OCI-LY1 (cell line): Measurements from ENCODE around the gene CCDC12.

Source experiments
- H2AFZ ChIP-seq: fragments of 200-600 bp; sonication (generic), shearing (Covaris generic); 2 replicates; pipeline ENCODE4 v1.6.0; 2014; ENCODE audit warnings: antibody characterized with exemption, mild to moderate bottlenecking, low read length
- H3F3A ChIP-seq: fragments of 200-600 bp; sonication (generic), shearing (Covaris generic); 2 replicates; pipeline ENCODE4 v1.6.0; 2014; ENCODE audit warnings: mild to moderate bottlenecking, antibody characterized with exemption, low read length, moderate library complexity; ENCODE audit not compliant: insufficient read depth
- H3K27ac ChIP-seq: fragments of 200-600 bp; sonication (generic); 2 replicates; pipeline ENCODE4 v1.5.1; 2014; ENCODE audit warnings: low read length, mixed run types, mild to moderate bottlenecking, low read depth; ENCODE audit not compliant: poor library complexity, severe bottlenecking
- H3K27me3 ChIP-seq: fragments of 200-600 bp; sonication (generic); 2 replicates; pipeline ENCODE4 v1.6.0; 2014; ENCODE audit warnings: antibody characterized with exemption, mild to moderate bottlenecking, low read length, moderate library complexity; ENCODE audit not compliant: insufficient read depth
- H3K36me3 ChIP-seq: fragments of 200-600 bp; sonication (generic); 2 replicates; pipeline ENCODE4 v1.6.1; 2014; ENCODE audit warnings: mild to moderate bottlenecking, antibody characterized with exemption, low read length, moderate library complexity, mixed read lengths; ENCODE audit not compliant: insufficient read depth
- H3K4me1 ChIP-seq: fragments of 200-600 bp; sonication (generic); 2 replicates; pipeline ENCODE4 v1.5.1; 2014; ENCODE audit warnings: mild to moderate bottlenecking, low read length, moderate library complexity; ENCODE audit not compliant: insufficient read depth, severe bottlenecking
- H3K4me2 ChIP-seq: fragments of 200-600 bp; sonication (generic), shearing (Covaris generic); 2 replicates; pipeline ENCODE4 v1.6.1; 2014; ENCODE audit warnings: low read length
- H3K4me3 ChIP-seq: fragments of 200-600 bp; sonication (generic); 2 replicates; pipeline ENCODE4 v1.5.1; 2014; ENCODE audit warnings: low read length, low read depth, mild to moderate bottlenecking, mixed read lengths; ENCODE audit not compliant: poor library complexity, severe bottlenecking
- H3K79me2 ChIP-seq: fragments of 200-600 bp; shearing (Covaris generic); 2 replicates; pipeline ENCODE4 v1.6.1; 2016; ENCODE audit warnings: mixed run types, low read length, mixed read lengths; ENCODE audit not compliant: insufficient read depth
- H3K9ac ChIP-seq: fragments of 200-600 bp; sonication (generic), shearing (Covaris generic); 2 replicates; pipeline ENCODE4 v1.6.1; 2014; ENCODE audit warnings: mild to moderate bottlenecking, low read length, mixed read lengths
- H3K9me2 ChIP-seq: fragments of 200-600 bp; sonication (generic), shearing (Covaris generic); 2 replicates; pipeline ENCODE4 v1.6.1; 2014; ENCODE audit warnings: low read depth, mild to moderate bottlenecking, low read length, mixed read lengths
- H3K9me3 ChIP-seq: fragments of 200-600 bp; shearing (Covaris generic); 2 replicates; pipeline ENCODE4 v1.6.1; 2014; ENCODE audit warnings: low read length, mixed read lengths
- H4K20me1 ChIP-seq: fragments of 200-600 bp; sonication (generic), shearing (Covaris generic); 2 replicates; pipeline ENCODE4 v1.6.0; 2016; ENCODE audit warnings: mild to moderate bottlenecking, low read length; ENCODE audit not compliant: insufficient read depth
- CTCF ChIP-seq: fragments of 200-600 bp; sonication (generic), shearing (Covaris generic); IDR thresholded peaks from 2 replicates; pipeline ENCODE4 v1.5.1; 2017; ENCODE audit warnings: mild to moderate bottlenecking, antibody characterized with exemption, low read length, moderate library complexity, mixed read lengths
- EZH2 ChIP-seq: fragments of 200-600 bp; sonication (generic), shearing (Covaris generic); IDR thresholded peaks from 2 replicates; pipeline ENCODE4 v1.8.0; 2017; ENCODE audit warnings: borderline replicate concordance, mixed run types, mild to moderate bottlenecking, antibody characterized with exemption, low read length, moderate library complexity, mixed read lengths

CCDC12 gene

DNA sequence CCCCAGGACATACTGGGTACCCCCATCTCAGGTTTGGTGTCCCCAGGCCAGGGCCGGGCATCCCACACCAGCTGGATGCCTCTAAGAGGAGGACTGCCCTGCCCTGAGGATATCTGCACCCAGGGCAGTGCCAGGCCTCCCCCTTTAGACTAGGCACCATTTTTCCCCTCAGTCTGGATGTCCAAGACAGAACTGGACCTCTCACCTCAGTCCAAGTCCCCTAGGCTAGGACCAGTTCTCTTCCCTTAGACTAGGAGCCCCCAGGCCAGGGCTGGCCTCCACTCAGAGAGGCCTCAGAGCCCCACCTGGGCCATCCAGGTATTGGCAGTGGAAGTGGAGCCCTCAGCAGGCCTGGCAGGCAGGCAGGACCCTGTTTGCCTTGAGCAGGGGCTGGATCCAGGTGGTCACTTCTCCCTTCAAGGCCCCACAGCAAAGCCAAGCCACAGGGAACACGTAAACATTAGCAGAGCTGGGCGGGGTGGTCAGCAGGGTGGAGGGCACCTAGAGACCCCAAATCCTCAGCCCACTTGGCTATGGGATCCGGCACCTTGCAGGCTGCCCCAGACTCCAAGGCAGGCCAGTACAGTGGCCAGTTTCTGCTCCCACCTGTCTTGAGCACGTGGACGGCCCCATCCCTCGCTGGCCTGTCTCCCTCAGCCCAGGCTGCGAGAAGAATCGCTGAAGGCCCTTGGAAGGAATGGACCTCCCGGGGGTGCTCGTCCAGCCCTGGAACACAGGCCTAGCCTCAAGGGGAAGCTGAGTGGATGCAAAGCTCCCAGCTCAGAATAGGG lies 70.7 kb downstream of the CCDC12 start:
- no peaks in the 10 kb centered on the region for H3K36me3 ChIP-seq
- H3K79me2 ChIP-seq = no peaks in the 10 kb centered on the region
- no peak overlapping the region for H3K9ac ChIP-seq
- H3K9me3 ChIP-seq = no peaks in the 10 kb centered on the region
- no peaks in the 10 kb centered on the region for H3K9me2 ChIP-seq
- no peak overlapping the region for H2AFZ ChIP-seq
- TF ChIP-seq EZH2 (no peak), CTCF (no peak)
- H4K20me1 ChIP-seq = no peaks in the 10 kb centered on the region
- H3K27ac ChIP-seq = no peak overlapping the region
- H3K4me1 ChIP-seq = peaks cover 4% of the 10 kb centered on the region
- H3K4me3 ChIP-seq = no peak overlapping the region
- no peak overlapping the region for H3K4me2 ChIP-seq
- no peaks in the 10 kb centered on the region for H3F3A ChIP-seq
- H3K27me3 ChIP-seq = no peaks in the 10 kb centered on the region; the same call in 1 of the 2 replicates

GRCh38 chr3:46905213-46905560 lies 71.4 kb downstream of the CCDC12 start:
- H3K79me2 ChIP-seq = no peaks in the 10 kb centered on the region
- no peaks in the 10 kb centered on the region for H3F3A ChIP-seq
- no peaks in the 10 kb centered on the region for H4K20me1 ChIP-seq
- H3K4me1 ChIP-seq = peaks cover 4% of the 10 kb centered on the region
- TF ChIP-seq CTCF (no peak), EZH2 (no peak)
- no peak overlapping the region for H3K4me2 ChIP-seq
- no peaks in the 10 kb centered on the region; the same call in 1 of the 2 replicates for H3K27me3 ChIP-seq
- H3K27ac ChIP-seq = no peak overlapping the region
- H3K9me3 ChIP-seq = no peaks in the 10 kb centered on the region
- no peak overlapping the region for H2AFZ ChIP-seq
- H3K9ac ChIP-seq = no peak overlapping the region
- H3K4me3 ChIP-seq = no peak overlapping the region
- H3K9me2 ChIP-seq = no peaks in the 10 kb centered on the region
- no peaks in the 10 kb centered on the region for H3K36me3 ChIP-seq

DNA sequence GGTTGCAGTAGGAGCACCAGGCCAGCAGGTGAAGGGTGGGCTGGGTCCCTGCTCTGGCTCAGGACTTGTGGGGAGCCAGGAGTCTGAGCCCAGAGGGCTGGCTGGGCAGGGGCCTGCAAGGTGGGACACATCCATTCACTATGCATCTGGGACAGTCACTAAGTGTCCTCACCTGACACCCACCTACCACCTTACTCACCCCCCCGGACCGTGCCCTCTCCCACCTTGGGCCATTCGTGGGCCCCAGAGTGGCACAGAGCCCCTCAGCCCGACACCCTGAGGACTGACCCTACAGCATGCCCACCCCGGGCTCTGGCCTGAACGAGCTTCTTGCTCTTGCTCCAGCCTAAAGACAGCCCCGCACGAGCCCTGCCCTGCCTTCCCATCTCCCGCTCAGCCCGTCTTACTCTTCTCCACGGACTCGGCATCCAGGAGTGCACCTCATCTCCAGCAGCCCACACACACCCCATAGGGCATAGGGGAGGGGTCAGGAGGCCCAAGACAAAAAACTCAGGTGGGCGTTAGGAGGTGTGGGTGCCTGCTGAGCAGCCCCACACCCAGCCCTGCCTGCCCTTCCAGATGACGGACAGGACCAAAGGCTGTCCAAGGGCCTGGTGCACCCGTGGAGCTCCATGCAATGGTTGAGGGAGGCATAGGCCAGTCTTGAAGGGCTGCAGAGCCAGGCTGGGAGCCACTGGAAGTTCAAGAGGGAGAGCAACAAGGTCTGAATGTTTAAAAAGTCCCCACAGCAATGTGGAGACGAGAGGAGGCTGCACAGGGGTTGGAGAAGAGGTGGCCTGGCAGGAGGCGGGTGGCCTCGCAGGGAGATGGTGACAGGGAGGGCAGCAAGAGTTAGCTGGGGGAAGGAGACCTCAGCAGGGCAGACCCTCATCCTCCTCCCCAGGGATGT lies 72.0 kb downstream of the CCDC12 start:
- Histone ChIP-seq H3K9me2 (no peaks in the 10 kb centered on the region), H3K4me1 (peaks cover under 1% of the 10 kb centered on the region), H2AFZ (no peak overlapping the region), H3K4me3 (no peak overlapping the region), H4K20me1 (no peaks in the 10 kb centered on the region), H3K4me2 (no peak overlapping the region), H3K27me3 (peaks cover 4% of the 10 kb centered on the region; the same call in 1 of the 2 replicates), H3K27ac (no peak overlapping the region), H3K9me3 (no peaks in the 10 kb centered on the region), H3F3A (no peaks in the 10 kb centered on the region), H3K9ac (no peak overlapping the region), H3K79me2 (no peaks in the 10 kb centered on the region), H3K36me3 (no peaks in the 10 kb centered on the region)
- TF ChIP-seq CTCF (no peak), EZH2 (no peak)
